Activated T-cell treated with anti-CD3 and anti-CD28 coated beads for 4 hours (primary cell): ENCODE data around the gene PLAAT1.

Source experiments
- DNase-seq: peaks from one replicate; pipeline ENCODE4 v3.0.0-alpha.2; 2020

The PLAAT1 gene

DNA sequence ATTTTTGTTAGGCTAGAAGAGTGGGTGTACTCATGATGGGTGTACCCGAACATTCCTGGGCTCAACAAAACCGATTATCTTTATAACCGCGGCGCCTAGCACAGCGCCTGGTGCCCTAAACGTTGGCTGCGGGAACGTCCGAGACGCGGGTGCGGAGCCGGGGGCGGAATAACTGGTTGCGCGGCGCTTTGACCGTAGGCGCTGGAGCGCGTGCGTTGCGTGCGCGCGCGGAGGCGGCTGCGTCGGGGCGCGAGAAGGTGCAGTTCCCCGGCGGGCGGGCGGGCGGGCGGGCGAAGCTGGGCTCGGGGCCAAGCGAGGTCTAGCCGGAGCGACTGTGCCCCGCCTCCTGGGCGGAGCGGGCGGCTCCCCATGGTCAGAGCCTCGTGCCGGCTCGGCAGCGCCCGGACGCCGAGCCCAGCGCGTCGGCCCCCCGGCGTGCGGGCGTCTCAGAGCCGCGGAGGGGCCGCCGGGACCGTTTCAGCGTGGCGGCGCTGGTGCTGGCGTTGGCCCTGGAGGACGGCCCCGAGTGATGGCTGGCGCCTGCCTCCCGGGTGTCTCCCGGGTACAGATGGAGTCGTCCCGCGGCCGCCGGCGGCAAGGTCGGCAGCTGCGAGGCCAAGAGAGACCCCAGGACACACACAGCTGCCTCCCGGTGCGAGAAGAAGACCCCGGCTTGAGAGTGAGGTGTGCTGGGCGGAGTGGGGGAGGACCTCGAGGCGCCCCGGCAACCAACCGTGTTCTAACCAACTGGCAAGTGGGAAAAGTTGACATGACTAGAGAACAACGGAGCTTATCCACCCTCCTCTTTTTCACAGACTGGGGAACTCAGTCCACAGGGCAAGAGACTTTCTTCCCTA is at the start of gene PLAAT1:
PLAAT1 (plus strand) TSS at position 373 of the 857 bp plus-strand sequence. CDS start 14,429 bp downstream, outside the sequence.
- DNase-seq: no peak

DNA sequence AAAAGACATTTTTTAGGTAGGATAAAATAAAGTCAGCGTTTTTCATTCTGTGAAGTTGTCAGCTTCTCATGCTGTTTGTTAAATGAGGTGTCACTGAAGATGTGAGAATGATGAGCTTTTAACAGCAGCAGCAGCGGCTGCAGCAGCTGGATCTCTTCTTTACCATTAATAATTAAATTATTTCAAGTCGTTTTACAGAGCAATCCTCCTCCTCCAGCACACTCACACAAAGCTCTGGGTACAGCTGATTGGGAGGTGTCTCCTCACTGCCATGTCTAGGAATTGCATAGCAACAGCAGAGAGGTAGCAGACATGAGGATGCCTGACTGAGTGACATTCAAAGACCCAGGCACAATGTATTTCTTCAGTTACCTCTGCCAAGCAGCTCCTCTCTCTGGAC is 46.7 kb upstream of the PLAAT1 start:
- no peak for DNase-seq

DNA sequence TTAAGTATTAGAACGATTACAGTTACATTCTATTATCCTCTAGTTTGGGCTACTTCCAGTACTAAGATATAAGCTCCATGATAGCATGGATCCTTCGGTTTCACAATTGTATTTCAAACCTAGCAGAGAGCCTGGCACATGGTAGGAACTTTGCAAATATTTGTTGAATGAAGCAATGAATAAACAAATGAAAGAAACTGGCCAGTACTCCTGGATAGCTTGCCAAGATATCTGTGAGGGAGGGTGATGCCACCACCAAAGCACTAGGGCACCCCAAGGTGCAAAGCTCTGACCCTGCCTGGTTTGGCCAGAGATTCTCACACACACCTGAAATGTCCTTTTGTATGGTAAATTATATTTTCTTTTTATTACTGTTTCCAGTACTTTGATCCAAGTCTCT is 44.3 kb upstream of the PLAAT1 start:
- no peak for DNase-seq

DNA sequence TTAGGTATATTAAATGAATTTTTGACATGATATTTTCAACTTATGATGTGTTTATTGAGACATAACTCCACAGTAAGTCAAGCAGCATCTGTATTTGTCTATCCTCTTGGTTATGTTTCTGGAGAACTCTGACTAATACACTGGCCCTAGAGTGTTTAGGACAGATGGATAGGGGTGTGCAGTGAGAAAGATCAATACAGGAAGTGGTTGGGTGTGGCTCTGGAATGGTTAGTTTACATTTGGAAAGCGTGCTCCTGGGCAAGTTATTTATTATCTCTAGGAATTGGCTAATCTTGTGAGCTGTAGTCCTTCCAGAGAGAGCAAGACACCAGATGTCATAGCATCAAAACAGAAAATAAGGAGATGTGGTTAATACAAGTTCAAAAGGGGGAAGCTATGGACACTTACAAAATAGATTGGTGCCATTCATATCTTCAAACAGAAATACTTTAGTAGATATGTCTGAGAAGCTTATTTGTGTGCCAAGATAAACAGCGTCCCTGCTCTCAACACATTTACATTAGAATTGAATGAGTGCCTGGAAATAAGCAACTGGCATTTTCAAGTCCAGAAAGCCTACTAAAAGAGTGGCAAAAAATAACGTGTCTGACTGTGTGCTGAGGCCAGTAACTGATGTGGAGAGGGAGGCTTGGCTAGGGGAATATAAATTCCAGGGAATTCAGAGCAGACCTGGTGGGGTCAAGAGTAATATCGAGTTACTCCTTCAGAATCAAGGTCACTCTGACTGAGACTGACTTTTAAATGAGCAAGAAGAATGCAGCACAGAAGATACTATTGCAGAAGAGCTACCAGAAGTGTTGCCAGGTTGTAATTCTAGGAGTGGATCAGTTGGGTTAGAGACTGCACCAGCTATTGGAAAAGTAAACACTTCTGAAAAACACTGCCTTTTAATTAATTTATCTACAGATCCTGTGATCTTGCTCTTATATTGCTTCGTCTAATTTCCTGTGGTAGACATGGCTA is 33.4 kb upstream of the PLAAT1 start:
- no peak for DNase-seq

DNA sequence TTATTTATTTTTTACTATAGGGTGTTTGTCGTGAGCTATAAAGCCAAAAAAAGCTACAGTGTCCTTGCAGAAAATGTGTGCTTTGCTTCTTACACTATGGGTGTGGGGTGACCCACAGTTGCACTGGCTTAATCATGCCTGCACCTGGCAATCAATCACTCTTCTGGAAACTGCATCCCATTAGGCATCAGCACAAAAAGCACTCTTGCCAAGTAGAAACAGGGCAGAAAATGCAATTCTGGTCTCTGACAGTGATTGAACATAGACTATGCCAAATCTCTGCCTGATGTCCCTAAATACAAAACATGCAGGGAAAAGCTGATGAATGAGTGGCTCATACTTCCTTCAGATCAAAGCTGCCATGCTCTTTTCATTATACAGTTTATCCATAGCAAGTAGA is 30.4 kb upstream of the PLAAT1 start:
- DNase-seq: no peak

DNA sequence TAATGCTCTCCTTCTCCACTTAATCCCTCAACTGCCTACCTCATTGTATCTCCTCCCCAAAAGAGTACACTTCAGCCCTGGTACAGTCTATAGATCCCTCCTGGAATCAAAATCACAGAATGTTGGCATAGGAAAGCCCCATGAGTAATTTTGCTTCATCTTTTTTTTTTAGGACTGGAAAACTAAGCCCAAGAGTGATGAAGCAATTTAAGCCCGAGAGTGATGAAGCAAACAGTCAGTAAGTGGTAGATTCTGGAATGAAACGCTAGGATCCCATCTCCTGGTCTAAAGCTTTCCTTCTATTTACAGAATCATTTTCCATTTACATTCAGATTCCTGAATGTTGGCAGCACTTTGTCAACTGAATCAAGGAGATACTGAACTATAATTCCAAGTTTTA is 29.8 kb upstream of the PLAAT1 start:
- DNase-seq: no peak

DNA sequence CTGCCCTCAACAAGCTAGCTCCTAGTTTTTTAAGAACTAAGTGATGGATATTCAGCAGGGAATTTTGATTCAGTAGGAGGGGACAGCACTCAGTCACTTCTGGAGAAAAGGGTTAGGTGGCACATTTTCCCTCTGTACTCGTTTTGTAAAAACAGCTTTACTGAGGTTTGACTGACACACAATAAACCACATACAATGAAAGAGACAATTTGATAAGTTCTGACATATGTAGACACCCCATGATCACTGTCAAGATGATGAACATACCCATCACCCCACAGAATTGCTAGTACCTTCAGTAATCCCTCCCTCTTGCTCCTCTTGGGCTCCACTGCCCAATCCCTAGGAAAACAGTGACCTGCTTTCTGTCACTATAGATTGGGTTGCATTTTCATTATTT is 29.0 kb upstream of the PLAAT1 start:
- no peak for DNase-seq

DNA sequence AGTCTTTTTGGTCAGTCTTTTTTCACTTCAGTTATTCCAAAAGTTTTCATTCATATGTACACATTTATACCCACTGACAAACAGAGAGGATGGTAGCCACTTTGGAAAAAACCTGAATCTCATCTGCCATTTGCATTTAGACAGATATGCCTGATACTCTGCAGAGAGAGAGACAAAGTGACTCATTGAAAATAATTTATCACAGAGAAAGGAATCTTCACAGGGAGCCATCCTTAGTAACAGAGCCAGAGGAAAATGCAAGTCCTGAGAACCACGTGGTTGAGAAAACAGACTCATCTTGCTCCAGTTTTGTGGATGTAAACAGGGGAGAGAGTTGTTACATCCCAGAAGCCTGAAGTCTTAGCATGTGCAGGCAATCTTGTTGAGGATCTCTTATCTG is 28.2 kb upstream of the PLAAT1 start:
- no peak for DNase-seq

DNA sequence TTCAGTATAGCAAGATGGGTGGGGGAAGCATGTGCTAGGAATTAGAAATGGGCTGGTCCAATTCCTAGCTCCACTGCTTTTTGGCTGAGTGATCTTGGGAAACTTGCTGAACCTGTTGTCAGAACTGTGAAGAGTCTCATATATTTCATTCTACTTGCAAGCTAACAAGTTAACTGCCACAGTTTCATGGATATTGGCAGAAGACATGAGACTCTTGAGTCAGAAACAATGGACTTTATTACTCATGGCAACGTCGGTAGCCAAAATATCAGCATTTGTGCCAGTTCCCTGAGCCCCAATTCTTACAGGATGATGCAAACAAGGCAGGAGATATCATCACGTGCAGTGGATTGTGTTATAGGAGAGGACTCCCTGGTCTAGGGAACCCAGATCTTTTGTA is 26.6 kb upstream of the PLAAT1 start:
- no peak for DNase-seq

DNA sequence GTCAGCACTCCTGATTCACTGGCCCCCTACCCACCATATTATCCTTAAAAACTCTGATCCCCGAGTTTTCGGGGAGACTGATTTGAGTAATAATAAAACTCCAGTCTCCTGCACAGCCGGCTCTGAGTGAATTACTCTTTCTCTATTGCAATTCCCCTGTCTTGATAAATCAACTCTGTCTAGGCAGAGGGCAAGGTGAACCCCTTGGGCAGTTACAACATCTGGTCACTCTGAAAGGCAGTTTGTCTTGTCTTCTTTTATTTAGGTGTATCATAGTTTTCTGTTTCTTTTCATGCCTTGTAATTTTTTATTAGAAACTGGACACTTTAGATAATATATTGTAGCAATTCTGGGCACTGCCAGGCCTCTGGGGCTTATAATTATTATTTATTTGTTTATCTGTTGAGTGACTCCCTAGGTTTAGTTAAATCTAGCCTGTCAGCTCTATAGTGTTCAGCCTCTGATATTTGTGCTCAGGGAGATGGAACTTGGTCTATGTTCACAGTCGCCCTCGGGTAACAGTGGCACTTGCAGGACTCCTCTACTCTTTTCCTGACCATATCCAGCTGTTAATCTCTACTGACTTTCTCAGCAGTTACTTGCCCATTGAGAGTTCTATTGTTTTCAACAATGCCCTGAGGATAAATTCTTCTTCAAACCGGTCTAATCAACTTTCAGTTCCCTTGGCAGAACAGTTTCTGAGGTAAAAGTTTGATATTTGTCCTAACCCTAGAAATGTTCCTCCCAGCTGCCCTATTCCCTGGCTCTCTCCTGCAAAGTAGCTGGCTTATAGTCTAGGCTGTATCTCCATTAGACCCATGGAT is 15.5 kb upstream of the PLAAT1 start:
- no peak for DNase-seq

DNA sequence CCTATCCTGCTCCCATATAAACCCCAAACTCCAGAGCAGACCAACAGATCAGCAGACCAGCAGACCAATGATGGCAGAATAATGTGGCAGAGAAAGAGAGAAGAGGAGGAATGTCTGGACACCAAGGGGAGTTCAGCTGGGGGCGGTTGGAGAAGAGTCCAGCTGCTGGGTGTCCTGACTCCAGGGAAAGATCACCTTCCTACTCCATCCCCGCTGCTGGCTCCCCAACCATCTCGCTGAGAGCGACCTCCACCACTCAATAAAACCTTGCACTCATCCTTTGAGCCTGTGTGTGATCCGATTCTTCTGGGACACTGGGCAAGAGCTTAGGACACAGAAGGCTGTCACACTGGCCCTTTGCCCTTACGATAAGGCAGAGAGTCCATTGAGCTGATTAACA is 12.8 kb upstream of the PLAAT1 start:
- DNase-seq: no peak

DNA sequence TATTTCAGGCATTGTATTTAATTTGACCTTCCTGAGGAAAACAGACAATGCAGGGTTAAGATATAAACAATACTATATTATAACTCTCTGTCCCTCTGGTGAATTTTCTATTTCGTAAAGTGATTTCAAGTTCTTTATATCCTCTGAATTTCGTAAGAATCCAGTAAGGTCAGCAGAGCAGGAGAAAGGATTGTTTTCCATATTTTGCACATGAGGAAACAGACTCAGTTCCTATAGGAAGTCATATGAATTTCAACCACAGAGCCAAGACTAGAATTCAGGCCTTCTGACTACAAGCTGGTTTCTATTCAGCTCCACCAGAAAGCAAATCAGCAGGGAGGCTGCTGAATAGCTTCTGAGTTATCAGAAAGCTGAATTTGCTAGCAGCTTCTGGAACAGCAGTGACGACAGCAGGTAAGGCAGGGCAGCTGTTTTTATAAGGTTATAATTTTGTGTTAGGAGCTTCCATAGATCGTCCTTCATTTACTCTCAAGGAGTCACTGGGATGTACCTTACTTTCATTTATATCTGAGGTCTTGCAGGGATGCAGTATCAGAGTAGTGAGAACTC is 11.1 kb upstream of the PLAAT1 start:
- no peak for DNase-seq

DNA sequence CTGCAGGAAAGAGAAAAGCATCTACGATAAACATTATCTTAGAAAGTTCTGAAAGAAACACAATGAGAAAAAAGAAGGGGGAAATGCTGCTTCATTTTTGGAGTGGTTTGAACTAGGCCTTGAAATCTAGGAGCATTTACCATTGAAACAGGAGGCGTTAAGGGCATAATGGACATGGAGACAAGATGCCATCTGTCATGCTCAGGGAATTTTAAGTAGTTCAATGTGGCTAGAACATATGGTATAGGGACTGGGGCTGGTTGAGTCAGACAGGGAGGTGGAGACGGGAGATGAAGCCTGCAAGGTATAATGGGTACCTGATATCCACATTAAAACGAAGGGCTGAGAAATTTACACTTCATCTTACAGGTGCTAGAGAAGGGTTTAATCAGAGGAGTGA is 10.4 kb upstream of the PLAAT1 start:
- DNase-seq: no peak

DNA sequence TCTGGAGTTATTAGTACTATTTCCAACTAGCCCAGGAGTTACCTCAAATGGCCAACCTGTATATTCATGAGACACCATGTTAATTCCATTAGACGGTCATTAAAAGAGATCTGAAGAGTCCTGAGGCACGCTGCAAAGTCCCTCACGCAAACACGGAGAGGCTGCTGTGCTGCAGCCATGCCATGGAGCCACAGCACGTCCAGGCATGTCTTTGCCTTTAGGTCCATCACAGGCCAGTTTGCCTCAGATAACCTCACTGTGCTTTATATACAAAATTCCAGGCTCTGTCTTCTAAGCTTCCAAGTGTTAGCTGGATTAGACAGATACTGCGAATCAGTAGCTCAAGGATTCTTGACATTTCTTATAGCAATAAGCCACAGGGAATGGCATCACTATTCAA is 9.8 kb upstream of the PLAAT1 start:
- DNase-seq: no peak

DNA sequence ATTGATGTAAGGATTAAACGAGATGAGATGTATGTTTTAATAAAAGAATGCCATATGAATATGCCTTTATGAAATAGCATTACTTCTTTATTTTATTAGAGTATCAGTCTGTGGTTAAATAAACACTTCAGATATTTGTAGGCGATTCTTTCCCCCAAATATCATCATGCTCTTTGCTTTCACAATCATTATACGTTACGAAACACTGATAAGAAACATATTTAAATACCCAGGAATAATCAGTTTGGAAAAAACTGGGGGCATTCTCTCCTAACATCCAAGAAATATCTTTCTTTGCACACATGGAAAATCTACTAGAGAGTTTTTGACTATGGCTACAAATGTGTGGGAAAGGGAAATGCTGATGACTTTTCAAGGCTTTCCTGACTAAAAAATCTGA is 4.4 kb upstream of the PLAAT1 start:
- no peak for DNase-seq

DNA sequence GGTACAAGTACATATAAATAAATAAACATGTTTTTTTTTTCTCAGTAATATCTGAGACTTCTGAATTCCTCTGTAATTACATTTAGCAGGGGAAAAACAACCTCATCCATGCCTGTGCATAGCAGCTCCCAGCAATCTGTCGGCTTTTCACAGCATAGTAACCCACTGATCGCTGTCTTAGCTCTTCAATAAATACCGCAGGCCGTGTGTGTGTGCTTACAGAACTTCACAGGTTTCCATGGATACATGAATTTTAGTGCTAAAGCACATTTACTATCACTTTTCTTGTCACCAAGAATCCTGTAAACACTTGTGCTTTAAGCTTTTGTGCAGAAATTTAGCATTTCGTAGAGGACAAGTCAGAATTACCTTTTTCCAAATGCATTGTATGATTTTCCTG is 4.0 kb upstream of the PLAAT1 start:
- DNase-seq: no peak

DNA sequence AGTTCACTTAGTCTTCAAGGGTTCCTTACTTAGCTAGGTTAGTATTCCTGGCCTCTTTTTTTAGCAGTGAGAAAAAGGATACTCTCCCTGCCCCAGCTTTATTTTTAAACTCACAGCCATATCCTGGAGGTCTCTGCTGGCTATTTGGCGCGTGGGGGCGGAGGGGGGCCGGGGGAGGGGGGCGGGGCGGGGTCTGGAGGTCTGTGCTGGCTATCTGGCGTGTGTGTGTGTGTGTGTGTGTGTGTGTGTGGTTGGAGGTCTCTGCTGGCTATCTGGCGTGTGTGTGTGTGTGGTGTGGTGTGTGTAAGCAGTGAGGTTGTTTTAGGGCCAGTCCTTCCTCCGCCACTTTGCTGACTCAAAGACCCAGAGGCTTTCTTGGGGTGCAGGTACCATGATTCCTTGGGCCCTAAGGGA is 579 bp upstream of the PLAAT1 start:
- DNase-seq: no peak

DNA sequence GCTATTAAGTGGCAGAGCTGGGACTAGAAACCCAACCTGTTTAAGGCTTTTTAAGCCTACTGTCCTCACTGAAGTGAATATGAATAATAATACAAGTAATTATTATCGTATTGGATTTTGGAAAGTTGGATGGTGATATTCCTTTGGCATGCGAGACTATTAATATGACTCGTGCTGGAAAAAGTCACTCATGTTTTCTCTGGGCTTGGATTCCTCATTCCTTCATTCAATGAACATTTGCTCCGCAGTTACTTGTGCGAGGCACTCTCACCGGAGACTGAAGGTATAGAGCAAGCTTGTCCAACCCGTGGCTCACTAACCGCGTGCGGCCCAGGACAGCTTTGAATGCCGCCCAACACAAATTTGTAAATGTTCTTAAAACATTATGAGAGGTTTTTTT is 694 bp downstream of the PLAAT1 start:
- no peak for DNase-seq

DNA sequence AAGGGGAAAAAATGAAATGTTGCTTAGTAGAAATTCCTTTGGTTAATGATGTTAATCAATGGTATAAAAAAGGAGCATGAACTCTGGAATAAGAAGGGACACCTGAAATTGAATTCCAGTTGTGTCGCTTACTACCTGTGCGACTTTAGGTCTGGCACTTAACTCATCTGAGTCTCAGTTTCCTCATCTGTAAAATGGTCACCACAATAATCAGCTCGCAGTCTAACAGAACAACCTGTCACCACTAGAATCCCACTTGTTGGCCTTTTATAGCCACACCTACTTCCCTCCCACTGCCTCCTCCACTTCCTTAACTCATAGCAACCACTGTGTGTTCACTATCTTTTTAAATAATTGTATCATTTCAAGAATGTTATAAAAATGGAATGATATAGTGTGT is 2.5 kb downstream of the PLAAT1 start:
- no peak for DNase-seq

DNA sequence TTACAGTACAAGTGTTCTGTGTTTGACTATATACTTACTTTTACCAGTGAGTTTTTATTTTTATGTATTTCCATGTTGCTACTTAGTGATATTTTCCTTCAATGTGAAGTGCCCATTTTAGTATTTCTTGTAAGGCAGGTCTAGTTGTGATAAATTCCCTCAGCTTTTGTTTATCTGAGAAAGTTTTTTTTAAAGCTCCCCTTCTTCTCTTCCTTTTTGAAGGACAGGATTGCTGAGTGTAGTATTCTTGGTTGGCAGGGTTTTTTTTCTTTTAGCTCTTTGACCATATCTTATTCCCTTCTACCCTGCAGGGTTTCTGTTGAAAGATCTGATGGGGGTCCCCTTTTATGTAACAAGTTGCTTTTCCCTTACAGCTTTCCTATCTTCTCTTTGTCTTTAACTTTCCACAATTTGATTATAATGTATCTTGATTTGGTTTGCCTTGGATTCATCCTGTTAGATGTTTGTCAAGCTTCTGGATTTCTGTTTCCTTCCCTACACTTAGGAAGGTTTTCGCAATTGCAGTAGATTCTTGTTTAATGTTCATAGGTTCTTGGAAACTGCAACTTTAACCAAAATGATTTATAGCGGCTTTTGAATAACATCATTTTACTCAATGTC is 7.9 kb downstream of the PLAAT1 start:
- no peak for DNase-seq

DNA sequence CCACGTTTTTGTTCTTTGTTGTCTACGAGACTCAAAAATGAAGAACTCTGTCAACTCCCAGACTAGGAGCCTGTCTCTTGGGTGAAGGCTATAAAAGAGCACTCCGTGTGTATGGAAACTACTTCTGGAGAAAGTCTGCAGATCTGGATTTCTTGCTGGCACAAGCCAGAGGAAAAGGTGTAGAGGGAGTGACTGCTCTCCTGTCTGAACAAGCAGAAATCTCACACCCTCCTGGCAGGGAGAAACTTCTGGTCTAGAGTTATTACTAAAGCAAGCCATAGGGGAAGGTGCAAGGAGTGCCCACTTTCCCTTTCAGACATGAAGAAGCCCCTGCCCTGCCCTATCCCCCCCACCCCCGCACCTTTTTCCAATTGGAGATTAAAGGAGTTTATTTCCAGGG is 9.5 kb downstream of the PLAAT1 start:
- DNase-seq: no peak

DNA sequence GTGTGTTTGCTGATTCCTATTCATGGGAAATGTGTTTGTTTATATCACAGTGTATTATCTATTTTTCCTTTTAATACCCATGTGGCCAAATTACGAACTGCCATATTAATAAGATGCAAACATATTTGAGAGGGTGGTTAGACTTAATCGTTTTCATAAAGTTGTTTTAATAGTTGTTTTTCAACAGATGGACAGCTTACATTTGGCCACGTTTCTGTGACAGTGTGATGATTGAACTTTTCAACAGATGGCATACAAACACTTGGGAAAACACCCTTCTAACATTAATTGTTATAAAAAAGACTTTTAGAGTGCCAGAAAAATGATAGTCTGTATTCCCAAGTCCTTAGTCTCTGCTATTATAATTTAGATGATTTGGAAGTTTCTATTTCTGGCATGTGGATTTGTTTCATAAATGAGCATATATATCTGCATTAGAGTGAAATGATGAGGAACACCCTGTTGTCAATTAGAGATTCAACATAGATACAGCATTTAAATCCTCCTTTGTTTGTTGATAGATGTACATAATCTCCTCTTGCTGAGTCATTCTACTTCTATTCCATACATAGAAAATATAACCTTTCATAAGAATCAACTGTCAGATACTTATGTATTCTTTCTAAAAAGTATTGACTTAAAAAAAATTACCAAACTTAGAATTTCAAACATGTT is 13.1 kb downstream of the PLAAT1 start:
- no peak for DNase-seq
